GM12865 (cell line): ENCODE measurements around the gene ST6GALNAC3.

Experiments
- DNase-seq: peaks from one replicate; pipeline ENCODE4 v3.0.0; 2010; ENCODE audit warnings: low read depth
- H3K4me3 ChIP-seq: 2 replicates; pipeline ENCODE4 v1.5.1; 2011; ENCODE audit warnings: mild to moderate bottlenecking, low read depth, low read length, control low read depth
- CTCF ChIP-seq: IDR thresholded peaks from 2 replicates; pipeline ENCODE4 v1.5.1; 2011; ENCODE audit warnings: low read length, control low read depth, low read depth, inconsistent platforms; ENCODE audit not compliant: insufficient read depth; ENCODE audit errors: missing control alignments

ST6GALNAC3 gene

GRCh38 chr1:76674689-76675210 is 600.2 kb downstream of the ST6GALNAC3 start:
- DNase-seq, result no peak
- TF ChIP-seq CTCF, result no peak

GRCh38 chr1:76677416-76678405 is 603.2 kb downstream of the ST6GALNAC3 start:
- TF ChIP-seq CTCF, result no peak
- H3K4me3 ChIP-seq, result no peak overlapping the region
- DNase-seq, result no peak

More at GRCh38 chr1:76674689-76675210, 600.2 kb downstream of the ST6GALNAC3 start:
- no peak overlapping the region for H3K4me3 ChIP-seq

- DNase-seq, result no peak
- no peak for TF ChIP-seq CTCF
- no peak overlapping the region for H3K4me3 ChIP-seq
These were observed 605.1 kb downstream of the ST6GALNAC3 start for GRCh38 chr1:76679534-76680152.

- no peak overlapping the region for H3K4me3 ChIP-seq
- DNase-seq, result no peak
- TF ChIP-seq CTCF, result no peak
These were observed 606.1 kb downstream of the ST6GALNAC3 start for GRCh38 chr1:76680651-76681050.

- no peak for TF ChIP-seq CTCF
- no peak overlapping the region for H3K4me3 ChIP-seq
- DNase-seq, result no peak
These were observed 607.6 kb downstream of the ST6GALNAC3 start for GRCh38 chr1:76682138-76682537.
